ENCODE data around the gene DGKG.

The DGKG gene

GRCh38 chr3:186270701-186271100, 91.3 kb downstream of the DGKG start:
- no peak for DNase-seq

- peak in 1 of 3 donors; percentile 13 for DNase-seq
Observed at GRCh38 chr3:186268616-186269448, 93.2 kb downstream of the DGKG start.

- no peak for DNase-seq
Observed at GRCh38 chr3:186267758-186268157, 94.3 kb downstream of the DGKG start.

- DNase-seq: no peak
Observed at GRCh38 chr3:186264608-186265400, 97.2 kb downstream of the DGKG start.

GRCh38 chr3:186261638-186262037, 100.4 kb downstream of the DGKG start:
- DNase-seq: peak in 1 of 3 donors; percentile 31

- no peak for DNase-seq
Observed at GRCh38 chr3:186260726-186261125, 101.3 kb downstream of the DGKG start.

- DNase-seq: peak; percentile 77 to 86 (median 84)
Observed at GRCh38 chr3:186259612-186260383, 102.2 kb downstream of the DGKG start.

GRCh38 chr3:186258968-186259367, 103.1 kb downstream of the DGKG start:
- no peak for DNase-seq

- DNase-seq: no peak
Observed at GRCh38 chr3:186257866-186258265, 104.2 kb downstream of the DGKG start.

GRCh38 chr3:186255703-186256331, 106.2 kb downstream of the DGKG start:
- DNase-seq: peak in 1 of 3 donors; percentile 57

- peak; percentile 88 to 91 (median 91) for DNase-seq
Observed at GRCh38 chr3:186254676-186255650, 107.1 kb downstream of the DGKG start.

GRCh38 chr3:186251948-186252619, 110.0 kb downstream of the DGKG start:
- DNase-seq: peak; percentile 53 to 63 (median 63)

GRCh38 chr3:186248850-186249249, 113.2 kb downstream of the DGKG start:
- no peak for DNase-seq

- no peak for DNase-seq
Observed at GRCh38 chr3:186247821-186248814, 113.9 kb downstream of the DGKG start.

GRCh38 chr3:186246941-186247340, 115.1 kb downstream of the DGKG start:
- no peak for DNase-seq

GRCh38 chr3:186244016-186244415, 118.0 kb downstream of the DGKG start:
- DNase-seq: no peak

GRCh38 chr3:186241910-186242821, 119.9 kb downstream of the DGKG start:
- DNase-seq: peak; percentile 93 to 97 (median 94)

GRCh38 chr3:186239321-186239720, 122.7 kb downstream of the DGKG start:
- DNase-seq: no peak
